Stimulated activated memory B cell treated with anti-CD40 and anti-IgM and Interleukin-4, amounts not matched to agents 10 μg/mL and 1 μg/mL and 100 μg/mL, for 72 hours (primary cell): ENCODE measurements around the gene ABI2.
A peak's percentile ranks its signal among the peaks of the same experiment; 100 is the strongest.

Experiments used
- ATAC-seq: fragments of 150-1000 bp; cut with Tn5 transposase; 2 replicates; pipeline ENCODE4 v1.10.0; 2021
- H3K27ac Mint-ChIP-seq: one replicate; pipeline ENCODE4 v1.8.0; 2022; ENCODE audit warnings: mild to moderate bottlenecking, mixed read lengths
- H3K27me3 Mint-ChIP-seq: one replicate; pipeline ENCODE4 v1.8.0; 2022; ENCODE audit warnings: mixed read lengths
- H3K36me3 Mint-ChIP-seq: one replicate; pipeline ENCODE4 v1.8.0; 2022; ENCODE audit warnings: mixed read lengths
- H3K4me1 Mint-ChIP-seq: one replicate; pipeline ENCODE4 v1.8.0; 2022; ENCODE audit warnings: mixed read lengths
- H3K4me3 Mint-ChIP-seq: one replicate; pipeline ENCODE4 v1.8.0; 2022; ENCODE audit warnings: mild to moderate bottlenecking, moderate library complexity, mixed read lengths
- H3K9me3 Mint-ChIP-seq: one replicate; pipeline ENCODE4 v1.8.0; 2022; ENCODE audit warnings: mixed read lengths

Gene ABI2

DNA sequence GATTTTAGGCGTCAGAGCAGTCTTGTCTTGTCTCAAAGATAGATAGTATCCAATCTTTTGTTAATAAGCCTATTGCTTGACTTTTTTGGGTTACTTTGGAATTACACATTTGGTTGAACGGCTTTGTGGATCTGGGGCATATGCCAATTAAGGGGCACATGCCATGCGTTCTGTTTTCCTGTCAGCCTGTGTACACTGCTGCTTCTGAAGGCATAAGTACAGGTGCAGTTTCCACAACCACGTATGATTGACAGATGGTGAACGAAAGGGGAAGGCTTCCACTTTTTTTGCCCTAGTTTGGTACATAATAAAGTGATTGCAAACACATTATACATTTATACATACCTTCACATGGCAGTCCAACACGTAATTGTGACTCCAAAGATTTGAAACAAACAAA lies 104.6 kb downstream of the ABI2 start:
- peaks cover 32% of the 10 kb centered on the region for H3K36me3 Mint-ChIP-seq
- ATAC-seq, result no peak
- no peak overlapping the region for H3K27ac Mint-ChIP-seq
- no peaks in the 10 kb centered on the region for H3K9me3 Mint-ChIP-seq
- H3K4me3 Mint-ChIP-seq, result no peak overlapping the region
- H3K27me3 Mint-ChIP-seq, result no peaks in the 10 kb centered on the region
- no peaks in the 10 kb centered on the region for H3K4me1 Mint-ChIP-seq

DNA sequence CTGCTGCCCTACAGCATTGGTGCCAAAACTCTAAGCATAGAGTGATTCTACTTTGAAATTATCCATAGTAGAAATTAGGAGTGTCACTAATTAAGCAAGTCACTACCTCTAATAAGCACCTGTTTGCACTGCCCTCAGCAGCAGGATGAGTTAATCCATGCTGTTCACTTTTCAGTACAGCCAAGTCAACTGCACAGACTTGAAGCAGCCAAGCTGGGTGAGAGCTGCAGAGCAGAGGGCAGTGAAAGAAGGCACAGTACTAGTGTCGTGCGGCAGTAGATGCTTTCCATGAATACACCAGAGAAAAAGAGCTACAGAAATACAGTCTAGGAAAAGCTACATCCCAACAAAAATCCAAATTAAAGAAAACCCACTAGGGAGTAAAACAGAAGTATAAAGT lies 108.3 kb downstream of the ABI2 start:
- Mint-ChIP-seq H3K4me1 (no peaks in the 10 kb centered on the region), H3K9me3 (no peaks in the 10 kb centered on the region), H3K27ac (no peak overlapping the region), H3K4me3 (no peak overlapping the region), H3K27me3 (no peaks in the 10 kb centered on the region), H3K36me3 (peaks cover 6% of the 10 kb centered on the region)
- no peak for ATAC-seq

DNA sequence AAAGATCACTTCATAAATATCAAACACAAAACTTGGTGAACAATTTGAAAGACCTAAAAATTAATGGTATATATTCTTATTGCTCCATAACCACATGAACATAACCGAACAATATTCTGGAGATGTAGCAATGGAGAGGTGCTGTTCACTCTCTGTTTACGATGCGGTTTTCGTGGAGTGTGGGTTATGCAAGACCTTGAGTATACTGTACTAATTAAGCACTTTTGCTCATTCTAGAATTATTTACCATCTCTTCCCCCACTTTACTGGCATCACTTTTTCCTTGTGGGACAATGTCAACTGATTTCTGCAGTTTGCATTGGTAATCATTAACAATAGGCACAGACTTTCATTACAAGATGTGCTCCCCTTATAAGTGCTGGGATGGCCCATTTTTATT lies 109.3 kb downstream of the ABI2 start:
- Mint-ChIP-seq H3K36me3 (peaks cover 3% of the 10 kb centered on the region), H3K27me3 (no peaks in the 10 kb centered on the region), H3K9me3 (no peaks in the 10 kb centered on the region), H3K4me3 (no peak overlapping the region), H3K4me1 (no peaks in the 10 kb centered on the region), H3K27ac (no peak overlapping the region)
- ATAC-seq, result no peak

DNA sequence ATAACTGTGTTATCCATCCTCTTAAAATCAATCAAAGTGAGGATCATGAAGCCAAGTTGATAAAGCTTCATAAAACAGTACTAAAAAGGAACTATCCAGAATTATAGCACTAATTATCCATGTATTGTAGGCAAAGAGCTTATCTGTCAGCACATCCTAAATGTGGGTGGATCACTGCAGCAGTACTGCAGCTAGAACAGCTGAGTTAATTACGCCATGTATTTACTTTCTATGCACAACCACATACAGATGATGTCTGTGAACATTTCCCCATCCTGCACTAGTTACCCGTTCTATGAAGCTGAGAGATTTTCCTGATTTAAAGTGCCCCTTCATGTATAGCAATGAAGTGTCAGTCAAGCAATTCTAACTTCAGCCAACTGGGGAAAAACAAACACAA lies 110.3 kb downstream of the ABI2 start:
- Mint-ChIP-seq H3K9me3 (no peaks in the 10 kb centered on the region), H3K36me3 (no peaks in the 10 kb centered on the region), H3K27ac (no peak overlapping the region), H3K27me3 (no peaks in the 10 kb centered on the region), H3K4me1 (no peaks in the 10 kb centered on the region), H3K4me3 (no peak overlapping the region)
- ATAC-seq, result no peak

DNA sequence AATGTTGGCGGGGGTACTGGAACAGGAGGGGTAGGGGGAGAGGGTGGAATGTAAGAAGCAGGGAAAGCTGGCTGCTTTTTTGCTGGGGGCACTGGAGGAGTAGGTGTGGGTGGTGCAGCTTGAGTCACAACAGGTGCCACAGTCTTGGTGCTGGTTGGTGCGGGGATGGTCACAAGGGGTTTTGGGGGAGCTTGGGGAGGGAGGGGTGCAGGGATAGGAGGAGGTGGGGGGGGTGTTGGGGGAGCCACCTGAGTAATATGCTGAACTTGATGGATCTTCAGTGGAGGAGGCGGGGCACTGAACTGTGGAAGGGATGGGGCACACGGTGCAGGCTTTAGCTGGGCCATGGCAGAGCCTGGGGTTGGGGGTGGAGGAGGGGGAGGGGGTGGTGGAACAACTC lies 112.5 kb downstream of the ABI2 start:
- no peak for ATAC-seq
- no peaks in the 10 kb centered on the region for H3K9me3 Mint-ChIP-seq
- H3K4me3 Mint-ChIP-seq, result no peak overlapping the region
- H3K4me1 Mint-ChIP-seq, result no peaks in the 10 kb centered on the region
- H3K36me3 Mint-ChIP-seq, result no peaks in the 10 kb centered on the region
- no peaks in the 10 kb centered on the region for H3K27me3 Mint-ChIP-seq
- H3K27ac Mint-ChIP-seq, result no peak overlapping the region

DNA sequence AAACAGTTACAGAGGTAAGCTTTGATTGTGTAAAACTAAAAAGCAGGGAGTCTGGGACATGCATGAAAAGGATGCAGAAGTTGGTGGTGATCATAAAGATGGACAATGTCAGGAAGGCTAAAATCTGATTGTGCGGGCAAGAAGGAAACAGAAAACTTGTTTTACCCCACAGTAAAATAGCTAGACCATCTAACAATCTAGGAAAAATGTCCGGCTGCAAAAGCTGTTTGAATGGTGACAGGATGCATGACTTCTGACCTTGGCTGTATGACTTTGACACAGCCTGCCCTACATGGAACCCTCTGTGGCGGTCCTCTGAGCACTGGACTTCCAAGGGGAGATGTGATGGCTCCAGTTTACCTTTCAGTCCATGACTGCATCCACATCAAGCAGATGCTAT lies 113.3 kb downstream of the ABI2 start:
- no peak overlapping the region for H3K4me3 Mint-ChIP-seq
- no peaks in the 10 kb centered on the region for H3K27me3 Mint-ChIP-seq
- no peaks in the 10 kb centered on the region for H3K36me3 Mint-ChIP-seq
- no peak overlapping the region for H3K27ac Mint-ChIP-seq
- peak; percentile 22 for ATAC-seq
- H3K9me3 Mint-ChIP-seq, result no peaks in the 10 kb centered on the region
- no peaks in the 10 kb centered on the region for H3K4me1 Mint-ChIP-seq

DNA sequence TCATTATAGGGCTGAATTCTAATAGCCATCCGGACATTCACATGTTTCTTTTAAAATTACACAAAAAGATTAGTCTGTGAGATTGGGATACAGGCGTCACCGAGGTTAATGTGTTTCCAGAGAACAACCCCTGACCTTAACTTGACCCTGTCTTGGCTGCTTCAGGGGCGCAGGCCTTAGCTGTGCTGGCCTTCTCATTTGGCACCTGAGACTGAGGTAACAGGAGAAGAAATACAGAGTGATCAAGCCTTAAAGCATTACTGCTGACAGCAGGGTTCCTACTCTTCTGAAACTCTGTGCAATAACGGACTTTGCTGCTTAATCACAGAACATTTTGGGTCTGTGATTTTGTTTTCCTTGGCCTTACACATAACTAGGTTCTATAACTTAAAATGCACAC lies 114.3 kb downstream of the ABI2 start:
- H3K27ac Mint-ChIP-seq, result no peak overlapping the region
- no peak overlapping the region for H3K4me3 Mint-ChIP-seq
- no peaks in the 10 kb centered on the region for H3K4me1 Mint-ChIP-seq
- no peaks in the 10 kb centered on the region for H3K27me3 Mint-ChIP-seq
- ATAC-seq, result no peak
- no peaks in the 10 kb centered on the region for H3K36me3 Mint-ChIP-seq
- H3K9me3 Mint-ChIP-seq, result no peaks in the 10 kb centered on the region

DNA sequence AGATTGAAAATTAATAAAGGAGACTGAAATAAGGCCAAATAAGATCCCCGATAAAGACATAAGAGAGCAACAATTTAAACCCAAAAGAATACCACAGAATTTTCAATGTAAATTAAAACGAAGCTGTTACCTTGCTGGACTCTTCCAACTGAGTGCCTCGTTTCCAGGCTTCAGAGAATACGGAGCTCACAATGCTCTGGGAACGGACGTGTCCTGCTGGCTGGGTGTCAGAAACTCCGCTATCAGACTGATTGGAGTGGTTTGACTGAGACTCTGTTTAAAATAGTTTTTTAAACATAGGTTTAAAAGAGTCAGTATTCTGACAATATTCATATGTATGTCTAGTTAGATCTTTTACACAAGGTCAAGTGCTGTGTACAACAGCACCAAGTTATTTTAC lies 116.5 kb downstream of the ABI2 start:
- H3K27ac Mint-ChIP-seq, result no peak overlapping the region
- no peaks in the 10 kb centered on the region for H3K36me3 Mint-ChIP-seq
- no peaks in the 10 kb centered on the region for H3K9me3 Mint-ChIP-seq
- no peaks in the 10 kb centered on the region for H3K4me1 Mint-ChIP-seq
- ATAC-seq, result no peak
- H3K27me3 Mint-ChIP-seq, result no peaks in the 10 kb centered on the region
- H3K4me3 Mint-ChIP-seq, result no peak overlapping the region

DNA sequence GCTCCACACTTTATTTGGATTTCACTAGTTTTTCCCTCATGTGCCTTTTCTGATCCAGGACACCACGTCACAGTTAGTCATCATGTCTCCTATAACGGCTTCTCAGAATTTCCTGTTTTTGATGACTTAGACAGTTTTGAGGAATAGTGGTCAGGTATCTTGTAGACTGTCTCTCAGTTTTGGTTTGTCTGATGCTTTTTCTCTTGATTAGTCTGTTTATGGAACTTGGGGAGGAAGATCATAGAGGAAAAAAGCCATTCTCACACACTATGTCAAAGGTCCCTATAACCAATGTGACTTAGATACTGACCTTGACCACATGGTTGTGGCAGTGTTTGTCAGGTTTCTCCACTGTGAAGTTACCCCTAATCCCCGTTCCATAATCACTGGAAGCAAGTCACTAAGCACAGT lies 117.9 kb downstream of the ABI2 start:
- H3K9me3 Mint-ChIP-seq, result no peaks in the 10 kb centered on the region
- H3K27ac Mint-ChIP-seq, result no peak overlapping the region
- no peaks in the 10 kb centered on the region for H3K36me3 Mint-ChIP-seq
- no peak overlapping the region for H3K4me3 Mint-ChIP-seq
- H3K4me1 Mint-ChIP-seq, result no peaks in the 10 kb centered on the region
- ATAC-seq, result no peak
- H3K27me3 Mint-ChIP-seq, result no peaks in the 10 kb centered on the region

DNA sequence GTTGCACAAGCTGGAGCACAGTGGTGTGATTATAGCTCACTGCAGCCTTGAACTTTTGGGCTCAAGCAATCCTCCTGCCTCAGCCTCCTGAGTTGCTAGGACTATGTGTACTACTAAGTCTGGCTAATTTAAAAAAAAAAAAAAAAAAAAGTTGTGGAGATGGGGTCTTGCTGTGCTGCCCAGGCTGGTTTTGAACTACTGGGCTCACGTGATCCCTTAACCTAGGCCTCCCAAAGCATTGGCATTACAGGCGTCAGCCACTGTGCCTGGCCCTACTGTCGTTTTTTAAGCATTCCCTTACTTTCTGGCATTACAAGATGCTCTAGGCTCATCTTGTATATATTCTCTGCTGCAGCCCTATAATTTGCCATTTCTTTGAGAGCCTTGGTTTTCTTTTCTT lies 118.6 kb downstream of the ABI2 start:
- Mint-ChIP-seq H3K4me1 (no peaks in the 10 kb centered on the region), H3K9me3 (no peaks in the 10 kb centered on the region), H3K27ac (no peak overlapping the region), H3K36me3 (no peaks in the 10 kb centered on the region), H3K4me3 (no peak overlapping the region), H3K27me3 (no peaks in the 10 kb centered on the region)
- no peak for ATAC-seq

DNA sequence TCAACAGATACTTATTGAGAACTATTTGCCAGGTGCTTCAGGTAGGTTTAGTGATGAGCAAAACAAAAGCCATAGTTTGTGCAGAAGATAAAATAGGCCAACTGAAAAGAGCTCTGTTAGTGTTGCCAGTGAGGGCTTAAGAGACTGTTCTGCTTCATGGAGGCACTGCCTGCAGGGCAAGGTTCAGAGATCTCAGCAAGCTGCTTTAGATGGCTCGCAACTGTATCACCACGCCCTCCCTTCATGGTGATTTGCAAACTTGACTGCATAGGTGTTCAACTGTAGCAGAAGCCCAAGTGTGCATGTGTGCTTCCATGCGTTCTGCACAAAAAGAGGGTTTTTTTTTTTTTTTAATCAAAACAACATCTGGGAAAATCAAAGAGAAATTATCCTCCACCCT lies 122.4 kb downstream of the ABI2 start:
- H3K4me1 Mint-ChIP-seq, result no peaks in the 10 kb centered on the region

DNA sequence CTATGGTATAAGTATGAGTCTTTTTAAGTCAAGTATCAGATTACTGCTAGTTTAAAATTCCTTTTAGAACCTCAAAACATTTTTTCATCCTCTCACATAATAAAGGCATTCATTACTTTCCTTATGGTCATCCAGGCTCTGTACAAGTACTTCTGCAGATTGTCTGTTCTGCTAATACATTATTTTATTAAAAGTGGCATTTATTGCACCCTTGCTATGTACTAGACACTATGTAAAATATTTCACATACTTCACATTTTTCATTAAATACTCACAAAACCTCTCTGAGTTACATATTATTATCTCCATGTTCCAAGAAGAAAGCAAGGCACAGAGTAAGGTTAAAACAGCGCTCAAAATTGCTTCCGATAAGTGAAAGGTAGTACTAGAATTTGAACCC lies 122.8 kb downstream of the ABI2 start:
- ATAC-seq, result no peak
- H3K4me3 Mint-ChIP-seq, result no peak overlapping the region
- no peaks in the 10 kb centered on the region for H3K9me3 Mint-ChIP-seq
- H3K36me3 Mint-ChIP-seq, result no peaks in the 10 kb centered on the region
- no peaks in the 10 kb centered on the region for H3K27me3 Mint-ChIP-seq
- H3K4me1 Mint-ChIP-seq, result no peaks in the 10 kb centered on the region
- H3K27ac Mint-ChIP-seq, result no peak overlapping the region

More for the DNA sequence above, 122.4 kb downstream of the ABI2 start:
- H3K4me3 Mint-ChIP-seq, result no peak overlapping the region
- no peak for ATAC-seq
- no peaks in the 10 kb centered on the region for H3K36me3 Mint-ChIP-seq
- no peaks in the 10 kb centered on the region for H3K27me3 Mint-ChIP-seq
- no peaks in the 10 kb centered on the region for H3K9me3 Mint-ChIP-seq
- H3K27ac Mint-ChIP-seq, result no peak overlapping the region

DNA sequence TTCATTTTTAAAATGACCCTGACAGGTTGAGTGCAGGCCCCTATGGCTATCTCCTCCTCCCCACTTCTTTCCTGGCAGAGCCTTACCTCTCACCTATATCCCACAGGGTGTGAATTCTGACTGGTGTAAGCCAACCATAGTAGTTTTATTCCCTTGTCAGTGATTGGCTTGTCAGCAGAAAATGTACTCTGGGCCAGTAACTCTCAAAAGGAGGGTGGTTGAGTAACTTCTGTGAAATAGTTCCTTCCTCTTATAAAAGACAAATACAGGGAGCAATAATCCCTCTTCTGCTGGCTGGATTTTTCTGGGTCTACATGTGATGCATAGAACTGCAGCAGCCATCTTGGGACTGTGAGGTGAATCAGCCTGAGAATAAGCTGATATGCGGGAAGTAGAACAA lies 123.5 kb downstream of the ABI2 start:
- Mint-ChIP-seq H3K27ac (no peak overlapping the region), H3K27me3 (no peaks in the 10 kb centered on the region)
- ATAC-seq, result no peak

DNA sequence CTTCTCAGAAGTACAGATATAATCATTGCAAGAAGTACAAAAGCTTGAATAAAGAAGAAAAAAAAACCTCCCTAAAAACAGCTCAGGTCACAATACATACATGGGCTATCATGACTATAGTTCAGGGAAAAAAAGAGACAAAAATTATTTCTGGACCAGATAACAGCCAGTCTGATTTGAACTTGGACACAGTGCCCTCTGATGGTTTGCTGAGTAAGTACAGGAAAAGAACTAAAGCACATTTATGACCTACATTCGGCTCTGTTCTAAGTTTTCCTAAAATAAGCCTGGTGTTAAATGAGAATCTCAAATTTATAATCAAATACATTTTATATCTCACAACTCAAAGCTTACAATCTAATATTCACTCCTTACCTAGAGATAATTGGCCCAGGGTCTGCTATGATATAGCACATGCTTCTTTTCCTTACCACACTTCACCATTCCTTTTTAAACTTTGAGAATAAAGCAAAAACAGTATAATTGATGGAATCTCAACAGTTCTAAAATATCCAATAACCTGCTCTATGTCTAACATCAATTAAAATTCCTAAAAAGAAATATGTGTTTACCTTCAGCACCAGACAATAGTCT lies 125.8 kb downstream of the ABI2 start:
- no peaks in the 10 kb centered on the region for H3K4me1 Mint-ChIP-seq
- no peak overlapping the region for H3K4me3 Mint-ChIP-seq
- no peak overlapping the region for H3K27ac Mint-ChIP-seq
- no peaks in the 10 kb centered on the region for H3K36me3 Mint-ChIP-seq
- no peaks in the 10 kb centered on the region for H3K9me3 Mint-ChIP-seq
- no peaks in the 10 kb centered on the region for H3K27me3 Mint-ChIP-seq
- peak; percentile 47 for ATAC-seq

More for the DNA sequence above, 123.5 kb downstream of the ABI2 start:
- H3K36me3 Mint-ChIP-seq, result no peaks in the 10 kb centered on the region
- no peak overlapping the region for H3K4me3 Mint-ChIP-seq
- H3K4me1 Mint-ChIP-seq, result no peaks in the 10 kb centered on the region
- H3K9me3 Mint-ChIP-seq, result no peaks in the 10 kb centered on the region

DNA sequence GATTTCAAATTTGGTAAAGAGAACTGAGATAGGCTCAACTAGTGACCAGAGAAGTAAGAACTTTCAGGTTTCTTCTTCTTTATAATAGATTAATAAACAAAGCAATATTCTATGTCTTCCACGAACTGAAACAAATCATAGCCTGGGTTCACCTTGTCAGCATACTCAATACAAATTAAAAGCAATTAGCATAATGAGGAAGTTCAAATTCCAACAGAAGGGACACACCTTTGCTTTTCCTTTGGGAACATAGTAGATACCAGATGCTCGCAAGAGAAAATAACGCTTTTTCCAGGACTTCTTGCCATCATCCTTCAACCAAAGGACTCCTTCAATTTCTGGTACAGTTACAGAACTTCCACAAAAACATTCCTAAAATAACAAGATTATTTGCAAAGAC lies 127.0 kb downstream of the ABI2 start:
- no peaks in the 10 kb centered on the region for H3K36me3 Mint-ChIP-seq

DNA sequence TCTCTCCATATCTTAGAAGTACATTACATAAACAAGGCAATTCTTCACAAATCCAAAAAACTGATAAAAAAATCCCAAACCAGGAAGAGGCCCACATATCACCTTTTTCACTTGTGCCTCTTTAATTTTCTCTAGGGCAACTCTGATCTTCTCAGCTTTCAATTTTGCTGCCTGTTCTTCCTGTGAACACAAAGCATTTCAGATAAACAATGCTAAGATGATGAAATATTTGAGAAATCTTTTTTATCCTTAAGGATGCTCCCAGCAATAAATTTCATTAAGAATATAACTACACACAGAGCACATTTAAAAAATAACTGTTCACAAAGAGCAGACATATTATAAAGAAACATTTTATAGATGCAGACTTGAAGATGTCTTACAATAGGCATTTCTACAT lies 133.6 kb downstream of the ABI2 start:
- Mint-ChIP-seq H3K9me3 (no peaks in the 10 kb centered on the region), H3K36me3 (no peaks in the 10 kb centered on the region)

More for the DNA sequence above, 127.0 kb downstream of the ABI2 start:
- no peak for ATAC-seq
- Mint-ChIP-seq H3K4me1 (no peaks in the 10 kb centered on the region), H3K4me3 (no peak overlapping the region), H3K27ac (no peak overlapping the region), H3K9me3 (no peaks in the 10 kb centered on the region), H3K27me3 (no peaks in the 10 kb centered on the region)

DNA sequence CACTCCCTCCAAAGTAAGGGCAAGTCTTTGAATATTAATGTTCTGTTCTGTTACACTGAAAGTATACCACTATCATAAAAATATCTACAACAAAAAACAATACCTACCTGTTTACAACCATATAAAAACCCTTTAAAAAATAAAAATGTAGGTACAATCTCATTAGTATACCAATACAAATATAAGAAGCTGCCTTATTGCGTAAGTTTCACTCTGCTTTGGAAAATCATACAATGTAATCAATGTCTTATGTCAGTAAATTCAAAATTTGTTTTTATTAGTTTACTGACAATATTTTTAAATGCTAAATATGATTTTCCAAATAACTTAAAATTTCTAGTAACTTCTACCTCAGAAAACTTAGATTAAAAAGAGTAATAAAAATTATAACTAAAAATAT lies 134.1 kb downstream of the ABI2 start:
- Mint-ChIP-seq H3K9me3 (no peaks in the 10 kb centered on the region), H3K4me3 (no peak overlapping the region), H3K27me3 (peaks cover 22% of the 10 kb centered on the region), H3K36me3 (no peaks in the 10 kb centered on the region), H3K27ac (no peak overlapping the region), H3K4me1 (no peaks in the 10 kb centered on the region)
- no peak for ATAC-seq

More for the DNA sequence above, 133.6 kb downstream of the ABI2 start:
- H3K4me1 Mint-ChIP-seq, result no peaks in the 10 kb centered on the region
- peaks cover 20% of the 10 kb centered on the region for H3K27me3 Mint-ChIP-seq
- no peak overlapping the region for H3K27ac Mint-ChIP-seq
- no peak overlapping the region for H3K4me3 Mint-ChIP-seq
- no peak for ATAC-seq
